Neural progenitor cell (in vitro differentiated cells): ENCODE measurements around the gene CD99L2. TPM values are rescaled to one million over a fixed set of nuclear protein-coding genes. Genes with fewer than 3 reads are reported as not detected.

Source experiments
- DNase-seq: peaks from one replicate; pipeline ENCODE4 v3.0.0-alpha.2; 2016; ENCODE audit warnings: low spot score
- H2AFZ ChIP-seq: fragments of 200-600 bp; sonication (generic); replicated peaks from 2 replicates; pipeline ENCODE4 v1.6.1; 2016; ENCODE audit warnings: antibody characterized with exemption
- H3F3A ChIP-seq: fragments of 200-600 bp; sonication (generic); 2 replicates; pipeline ENCODE4 v1.6.1; 2016; ENCODE audit warnings: antibody characterized with exemption, low read depth
- H3K27ac ChIP-seq: fragments of 200-600 bp; sonication (generic); 2 replicates; pipeline ENCODE4 v1.5.1; 2016; ENCODE audit warnings: mild to moderate bottlenecking
- H3K27me3 ChIP-seq: fragments of 200-600 bp; sonication (generic); 2 replicates; pipeline ENCODE4 v1.6.1; 2016; ENCODE audit warnings: mild to moderate bottlenecking, moderate library complexity
- H3K36me3 ChIP-seq: fragments of 200-600 bp; sonication (generic); 2 replicates; pipeline ENCODE4 v1.5.1; 2016
- H3K4me1 ChIP-seq: fragments of 200-600 bp; sonication (generic); 2 replicates; pipeline ENCODE4 v1.6.1; 2016; ENCODE audit warnings: mixed run types
- H3K4me2 ChIP-seq: fragments of 200-600 bp; sonication (generic); 2 replicates; pipeline ENCODE4 v1.6.1; 2016
- H3K4me3 ChIP-seq: fragments of 200-600 bp; sonication (generic); 2 replicates; pipeline ENCODE4 v1.5.1; 2016
- H3K79me2 ChIP-seq: fragments of 200-600 bp; sonication (generic); 2 replicates; pipeline ENCODE4 v1.6.1; 2016; ENCODE audit warnings: low read depth
- H3K9ac ChIP-seq: fragments of 200-600 bp; sonication (generic); 2 replicates; pipeline ENCODE4 v1.6.1; 2016
- H3K9me3 ChIP-seq: fragments of 200-600 bp; sonication (generic); 2 replicates; pipeline ENCODE4 v1.5.1; 2016; ENCODE audit warnings: low read depth
- H4K20me1 ChIP-seq: fragments of 200-600 bp; sonication (generic); 2 replicates; pipeline ENCODE4 v1.6.1; 2016; ENCODE audit warnings: low read depth
- H3K27ac Mint-ChIP-seq: 3 replicates; pipeline ENCODE4 v1.8.0; 2021; ENCODE audit warnings: mixed read lengths
- H3K27me3 Mint-ChIP-seq: 2 replicates; pipeline ENCODE4 v1.8.0; 2022; ENCODE audit warnings: low read depth, mild to moderate bottlenecking, inconsistent platforms, moderate library complexity, mixed read lengths; ENCODE audit not compliant: insufficient read depth
- H3K36me3 Mint-ChIP-seq: 3 replicates; pipeline ENCODE4 v1.8.0; 2021; ENCODE audit warnings: mixed read lengths
- H3K4me1 Mint-ChIP-seq: 3 replicates; pipeline ENCODE4 v1.8.0; 2021; ENCODE audit warnings: mixed read lengths
- H3K4me3 Mint-ChIP-seq: 3 replicates; pipeline ENCODE4 v1.8.0; 2021; ENCODE audit warnings: mild to moderate bottlenecking, moderate library complexity, mixed read lengths
- H3K9me3 Mint-ChIP-seq: 3 replicates; pipeline ENCODE4 v1.8.0; 2020; ENCODE audit warnings: mixed read lengths
- EZH2 ChIP-seq: fragments of 200-600 bp; sonication (generic); IDR thresholded peaks from 2 replicates; pipeline ENCODE4 v1.6.1; 2017; ENCODE audit warnings: antibody characterized with exemption, mild to moderate bottlenecking, moderate library complexity
- EZH2phosphoT487 ChIP-seq: fragments of 200-600 bp; sonication (generic); IDR thresholded peaks from 2 replicates; pipeline ENCODE4 v1.6.1; 2017; ENCODE audit warnings: antibody characterized with exemption
- total RNA-seq: library from RNA; depleted of rRNA; stranded (reverse); fragments of >200 nt; gene quantifications from 2 replicates; pipeline ENCODE4 v1.2.3, GENCODE V29; 2015; ENCODE audit warnings: low replicate concordance
- TF ChIP-seq, protein P1 (sequence below): fragments of 200-600 bp; sonication (generic); IDR thresholded peaks from 2 replicates; pipeline ENCODE4 v1.5.1; 2017; ENCODE audit warnings: antibody characterized with exemption, mild to moderate bottlenecking

Gene CD99L2
- total RNA-seq, 1 donor from 2014 or later = 24.7 TPM

- no peak overlapping the region for H3K4me2 ChIP-seq
- H3K4me3 Mint-ChIP-seq = no peak overlapping the region
- H3K36me3 ChIP-seq = no peaks in the 10 kb centered on the region
- no peaks in the 10 kb centered on the region for H3K4me1 ChIP-seq
- no peaks in the 10 kb centered on the region for H3F3A ChIP-seq
- no peaks in the 10 kb centered on the region for H3K27me3 ChIP-seq
- no peak overlapping the region for H3K27ac Mint-ChIP-seq
- no peaks in the 10 kb centered on the region for H3K79me2 ChIP-seq
- no peak overlapping the region for H3K4me3 ChIP-seq
- DNase-seq = no peak
- H3K27ac ChIP-seq = no peak overlapping the region
- no peaks in the 10 kb centered on the region for H3K9me3 ChIP-seq
- no peak overlapping the region for H3K9ac ChIP-seq
- no peaks in the 10 kb centered on the region for H4K20me1 ChIP-seq
- H2AFZ ChIP-seq = no peak overlapping the region
- TF ChIP-seq EZH2phosphoT487 (no peak), EZH2 (no peak)
- TF ChIP-seq, protein P1, sequence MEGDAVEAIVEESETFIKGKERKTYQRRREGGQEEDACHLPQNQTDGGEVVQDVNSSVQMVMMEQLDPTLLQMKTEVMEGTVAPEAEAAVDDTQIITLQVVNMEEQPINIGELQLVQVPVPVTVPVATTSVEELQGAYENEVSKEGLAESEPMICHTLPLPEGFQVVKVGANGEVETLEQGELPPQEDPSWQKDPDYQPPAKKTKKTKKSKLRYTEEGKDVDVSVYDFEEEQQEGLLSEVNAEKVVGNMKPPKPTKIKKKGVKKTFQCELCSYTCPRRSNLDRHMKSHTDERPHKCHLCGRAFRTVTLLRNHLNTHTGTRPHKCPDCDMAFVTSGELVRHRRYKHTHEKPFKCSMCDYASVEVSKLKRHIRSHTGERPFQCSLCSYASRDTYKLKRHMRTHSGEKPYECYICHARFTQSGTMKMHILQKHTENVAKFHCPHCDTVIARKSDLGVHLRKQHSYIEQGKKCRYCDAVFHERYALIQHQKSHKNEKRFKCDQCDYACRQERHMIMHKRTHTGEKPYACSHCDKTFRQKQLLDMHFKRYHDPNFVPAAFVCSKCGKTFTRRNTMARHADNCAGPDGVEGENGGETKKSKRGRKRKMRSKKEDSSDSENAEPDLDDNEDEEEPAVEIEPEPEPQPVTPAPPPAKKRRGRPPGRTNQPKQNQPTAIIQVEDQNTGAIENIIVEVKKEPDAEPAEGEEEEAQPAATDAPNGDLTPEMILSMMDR = no peak
- no peaks in the 10 kb centered on the region for H3K27me3 Mint-ChIP-seq
- peaks cover 2% of the 10 kb centered on the region for H3K4me1 Mint-ChIP-seq
- peaks cover 3% of the 10 kb centered on the region for H3K9me3 Mint-ChIP-seq
- H3K36me3 Mint-ChIP-seq = peaks cover 3% of the 10 kb centered on the region
Observed at GRCh38 chrX:150774798-150775568, 123.5 kb downstream of the CD99L2 start.

- Histone ChIP-seq H3F3A (no peaks in the 10 kb centered on the region), H3K4me3 (no peak overlapping the region), H3K27me3 (no peaks in the 10 kb centered on the region), H3K9me3 (no peaks in the 10 kb centered on the region), H3K4me2 (no peak overlapping the region), H3K4me1 (no peaks in the 10 kb centered on the region), H3K9ac (no peak overlapping the region), H3K27ac (no peak overlapping the region), H3K36me3 (no peaks in the 10 kb centered on the region), H3K79me2 (no peaks in the 10 kb centered on the region), H4K20me1 (no peaks in the 10 kb centered on the region), H2AFZ (no peak overlapping the region)
- Mint-ChIP-seq H3K4me1 (peaks cover 2% of the 10 kb centered on the region), H3K36me3 (peaks cover 3% of the 10 kb centered on the region), H3K27me3 (no peaks in the 10 kb centered on the region), H3K27ac (no peak overlapping the region), H3K4me3 (no peak overlapping the region), H3K9me3 (peaks cover 3% of the 10 kb centered on the region)
- no peak for TF ChIP-seq EZH2phosphoT487
- TF ChIP-seq EZH2 = no peak
- TF ChIP-seq, protein P1 = no peak
- no peak for DNase-seq
Observed at GRCh38 chrX:150773634-150774033, 124.8 kb downstream of the CD99L2 start.

- no peaks in the 10 kb centered on the region for H3K27me3 ChIP-seq
- H3K36me3 Mint-ChIP-seq = peaks cover 3% of the 10 kb centered on the region
- no peaks in the 10 kb centered on the region for H3K27me3 Mint-ChIP-seq
- H3K4me1 ChIP-seq = no peaks in the 10 kb centered on the region
- H3K4me2 ChIP-seq = no peak overlapping the region
- TF ChIP-seq, protein P1 = no peak
- no peak for TF ChIP-seq EZH2
- no peak for TF ChIP-seq EZH2phosphoT487
- H3K4me3 ChIP-seq = no peak overlapping the region
- peaks cover 2% of the 10 kb centered on the region for H3K4me1 Mint-ChIP-seq
- H3K79me2 ChIP-seq = no peaks in the 10 kb centered on the region
- no peak for DNase-seq
- H3K36me3 ChIP-seq = no peaks in the 10 kb centered on the region
- peaks cover 4% of the 10 kb centered on the region for H3K9me3 Mint-ChIP-seq
- H3K27ac ChIP-seq = no peak overlapping the region
- H3K27ac Mint-ChIP-seq = no peak overlapping the region
- H3K4me3 Mint-ChIP-seq = no peak overlapping the region
- no peak overlapping the region for H3K9ac ChIP-seq
- H3F3A ChIP-seq = no peaks in the 10 kb centered on the region
- H3K9me3 ChIP-seq = no peaks in the 10 kb centered on the region
- no peak overlapping the region for H2AFZ ChIP-seq
- H4K20me1 ChIP-seq = no peaks in the 10 kb centered on the region
Observed at GRCh38 chrX:150773117-150773516, 125.4 kb downstream of the CD99L2 start.
